ENCODE measurements around the gene IL27RA.

The IL27RA gene

GRCh38 chr19:14080887-14081796 is 49.6 kb downstream of the IL27RA start:
- TF ChIP-seq CTCF (IDR thresholded peaks at IDR 0.05) = no peak

- no peak for TF ChIP-seq CTCF (IDR thresholded peaks at IDR 0.05)
Observed at GRCh38 chr19:14081797-14082674, 50.5 kb downstream of the IL27RA start.

GRCh38 chr19:14082675-14082960 is 51.1 kb downstream of the IL27RA start:
- no peak for TF ChIP-seq CTCF (IDR thresholded peaks at IDR 0.05)

GRCh38 chr19:14085309-14085995 is 53.9 kb downstream of the IL27RA start, which contains the start of gene C19orf67:
Gene C19orf67 (minus strand): TSS chr19:14085783. CDS start chr19:14085627, 156 bp downstream.
- no peak for TF ChIP-seq CTCF (IDR thresholded peaks at IDR 0.05)

GRCh38 chr19:14086098-14086497 is 54.5 kb downstream of the IL27RA start:
- TF ChIP-seq CTCF (IDR thresholded peaks at IDR 0.05) = no peak

- no peak for TF ChIP-seq CTCF (IDR thresholded peaks at IDR 0.05)
Observed at GRCh38 chr19:14088634-14089411, 57.3 kb downstream of the IL27RA start.

- TF ChIP-seq CTCF (IDR thresholded peaks at IDR 0.05) = no peak
Observed at GRCh38 chr19:14089412-14089661, 57.8 kb downstream of the IL27RA start.
